GM06990 (cell line): Measurements from ENCODE around the gene EXD2.

Experiments used
- DNase-seq: peaks from one replicate; pipeline ENCODE4 v3.0.0-alpha.2; 2011; ENCODE audit not compliant: insufficient read length; ENCODE audit errors: extremely low read depth
- H3K27me3 ChIP-seq: replicated peaks from 2 replicates; pipeline ENCODE4 v1.6.0; 2011; ENCODE audit warnings: low read length; ENCODE audit not compliant: control insufficient read depth, insufficient read depth
- H3K36me3 ChIP-seq: 2 replicates; pipeline ENCODE4 v1.5.1; 2011; ENCODE audit warnings: low read length; ENCODE audit not compliant: control insufficient read depth, insufficient read depth
- H3K4me3 ChIP-seq: replicated peaks from 2 replicates; pipeline ENCODE4 v1.5.1; 2011; ENCODE audit warnings: low read depth, mild to moderate bottlenecking, control low read depth, low read length
- CTCF ChIP-seq: IDR thresholded peaks from 2 replicates; pipeline ENCODE4 v1.5.1; 2011; ENCODE audit warnings: low read length, control low read depth, mild to moderate bottlenecking, inconsistent platforms; ENCODE audit not compliant: insufficient read depth, poor library complexity, severe bottlenecking

Gene EXD2

GRCh38 chr14:69280746-69281291 is 89.5 kb downstream of the EXD2 start:
- Histone ChIP-seq H3K4me3 (no peak overlapping the region), H3K36me3 (no peaks in the 10 kb centered on the region), H3K27me3 (no peaks in the 10 kb centered on the region; the same call in 1 of the 2 replicates)
- DNase-seq: no peak
- TF ChIP-seq CTCF: no peak

GRCh38 chr14:69281450-69282169 is 90.3 kb downstream of the EXD2 start:
- no peaks in the 10 kb centered on the region for H3K36me3 ChIP-seq
- no peak for TF ChIP-seq CTCF
- H3K4me3 ChIP-seq: no peak overlapping the region
- peak; percentile 13 for DNase-seq
- H3K27me3 ChIP-seq: no peaks in the 10 kb centered on the region; the same call in 1 of the 2 replicates

GRCh38 chr14:69282448-69282847 is 91.2 kb downstream of the EXD2 start:
- TF ChIP-seq CTCF: no peak
- Histone ChIP-seq H3K27me3 (no peaks in the 10 kb centered on the region), H3K4me3 (no peak overlapping the region), H3K36me3 (no peaks in the 10 kb centered on the region)
- DNase-seq: no peak

GRCh38 chr14:69284170-69284569 is 92.9 kb downstream of the EXD2 start:
- Histone ChIP-seq H3K36me3 (no peaks in the 10 kb centered on the region), H3K27me3 (no peaks in the 10 kb centered on the region), H3K4me3 (no peak overlapping the region)
- TF ChIP-seq CTCF: no peak
- no peak for DNase-seq

- Histone ChIP-seq H3K36me3 (no peaks in the 10 kb centered on the region), H3K4me3 (no peak overlapping the region), H3K27me3 (no peaks in the 10 kb centered on the region)
- no peak for DNase-seq
- TF ChIP-seq CTCF: no peak
These were observed 94.5 kb downstream of the EXD2 start for GRCh38 chr14:69285661-69286255.
